Esophagus squamous epithelium (tissue), 4 donors: Measurements from ENCODE around the gene LIM2.

ENCODE experiments used
- POLR2A ChIP-seq, 4 donors: fragments of 450-650 bp; IDR thresholded peaks; one replicate each; pipeline ENCODE4 v1.6.1; 2017; ENCODE audit warnings: antibody characterized with exemption in 4 of 4, mild to moderate bottlenecking in 4 of 4, moderate library complexity in 3 of 4
- TF ChIP-seq, protein P1 (sequence below), 6 experiments: fragments of 450-650 bp in 4 of 6; fragments of 200-600 bp in 2 of 6; sonication (generic) in 2 of 6; IDR thresholded peaks; one replicate each; pipeline ENCODE4 v1.5.1; 2016 to 2019; ENCODE audit warnings: antibody characterized with exemption in 6 of 6, mild to moderate bottlenecking in 4 of 6, moderate library complexity in 4 of 6

DNA sequence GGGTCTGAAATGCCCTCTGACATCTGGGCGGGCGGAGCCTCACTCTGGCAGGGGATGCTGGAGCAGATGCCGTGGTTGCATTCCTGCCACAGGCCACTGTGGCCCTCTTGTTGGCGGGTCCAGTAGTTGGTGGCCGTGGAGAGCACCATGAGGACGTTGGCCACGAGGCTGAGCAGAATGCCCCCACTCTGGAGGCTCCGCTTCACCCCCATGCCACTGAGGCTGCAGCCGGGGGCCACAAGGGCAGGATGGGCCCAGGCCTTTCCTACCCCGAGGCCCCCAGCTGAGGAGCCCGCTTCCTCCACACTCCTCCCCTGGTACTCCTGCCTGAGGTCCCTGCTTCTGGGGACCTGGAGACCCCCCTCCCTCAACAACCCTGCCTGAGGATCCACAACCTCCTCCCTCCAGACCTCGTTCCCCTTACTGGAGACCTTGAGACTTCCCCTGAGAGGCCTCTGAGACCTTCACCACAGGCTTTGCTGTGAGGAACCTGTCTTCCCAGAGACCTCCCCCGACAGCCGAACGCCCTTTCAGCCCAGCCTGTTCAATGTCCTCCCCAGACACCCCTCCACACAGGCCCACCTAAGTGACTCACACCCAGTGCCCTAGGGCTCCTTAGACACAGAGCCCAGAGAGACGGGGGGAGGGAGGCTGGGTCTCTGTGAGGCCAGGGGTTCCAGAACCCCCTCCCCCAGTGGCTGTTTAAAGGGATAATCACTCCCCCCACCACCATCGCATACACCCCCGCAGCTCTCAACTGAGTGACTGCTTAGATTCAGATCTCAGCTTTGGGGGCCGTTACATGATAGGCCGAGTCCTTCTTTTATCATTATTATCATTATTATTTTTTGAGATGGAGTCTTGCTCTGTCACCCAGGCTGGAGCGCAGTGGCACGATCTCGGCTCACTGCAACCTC lies 19.1 kb downstream of the LIM2 start, which contains the start of gene CLDND2:
- no peak for TF ChIP-seq POLR2A (IDR thresholded peaks at IDR 0.05)
- TF ChIP-seq, protein P1, sequence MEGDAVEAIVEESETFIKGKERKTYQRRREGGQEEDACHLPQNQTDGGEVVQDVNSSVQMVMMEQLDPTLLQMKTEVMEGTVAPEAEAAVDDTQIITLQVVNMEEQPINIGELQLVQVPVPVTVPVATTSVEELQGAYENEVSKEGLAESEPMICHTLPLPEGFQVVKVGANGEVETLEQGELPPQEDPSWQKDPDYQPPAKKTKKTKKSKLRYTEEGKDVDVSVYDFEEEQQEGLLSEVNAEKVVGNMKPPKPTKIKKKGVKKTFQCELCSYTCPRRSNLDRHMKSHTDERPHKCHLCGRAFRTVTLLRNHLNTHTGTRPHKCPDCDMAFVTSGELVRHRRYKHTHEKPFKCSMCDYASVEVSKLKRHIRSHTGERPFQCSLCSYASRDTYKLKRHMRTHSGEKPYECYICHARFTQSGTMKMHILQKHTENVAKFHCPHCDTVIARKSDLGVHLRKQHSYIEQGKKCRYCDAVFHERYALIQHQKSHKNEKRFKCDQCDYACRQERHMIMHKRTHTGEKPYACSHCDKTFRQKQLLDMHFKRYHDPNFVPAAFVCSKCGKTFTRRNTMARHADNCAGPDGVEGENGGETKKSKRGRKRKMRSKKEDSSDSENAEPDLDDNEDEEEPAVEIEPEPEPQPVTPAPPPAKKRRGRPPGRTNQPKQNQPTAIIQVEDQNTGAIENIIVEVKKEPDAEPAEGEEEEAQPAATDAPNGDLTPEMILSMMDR (IDR thresholded peaks at IDR 0.05): no peak
